CD4-positive, alpha-beta T cell treated with Interleukin-4 for 4 hours (primary cell): ENCODE data around the gene BRINP2.

Source experiments
- DNase-seq: peaks from one replicate; pipeline ENCODE4 v3.0.0-alpha.2; 2020

Gene BRINP2

GRCh38 chr1:177228693-177229065 is 57.9 kb downstream of the BRINP2 start:
- no peak for DNase-seq

GRCh38 chr1:177229781-177230180 is 59.0 kb downstream of the BRINP2 start:
- DNase-seq = no peak

GRCh38 chr1:177230228-177231016 is 59.7 kb downstream of the BRINP2 start:
- no peak for DNase-seq

- no peak for DNase-seq
These were observed 64.6 kb downstream of the BRINP2 start for GRCh38 chr1:177235350-177235749.

GRCh38 chr1:177236962-177237361 is 66.2 kb downstream of the BRINP2 start:
- DNase-seq = no peak

GRCh38 chr1:177238967-177239366 is 68.2 kb downstream of the BRINP2 start:
- DNase-seq = no peak

GRCh38 chr1:177239792-177240191 is 69.0 kb downstream of the BRINP2 start:
- DNase-seq = no peak

- no peak for DNase-seq
These were observed 73.0 kb downstream of the BRINP2 start for GRCh38 chr1:177243773-177244172.

GRCh38 chr1:177246710-177247580 is 76.2 kb downstream of the BRINP2 start:
- no peak for DNase-seq

- no peak for DNase-seq
These were observed 76.9 kb downstream of the BRINP2 start for GRCh38 chr1:177247623-177248176.

GRCh38 chr1:177248258-177248657 is 77.5 kb downstream of the BRINP2 start:
- no peak for DNase-seq

- DNase-seq = no peak
These were observed 78.5 kb downstream of the BRINP2 start for GRCh38 chr1:177249231-177249630.

- no peak for DNase-seq
These were observed 82.1 kb downstream of the BRINP2 start for GRCh38 chr1:177252877-177253276.

GRCh38 chr1:177255411-177255810 is 84.7 kb downstream of the BRINP2 start:
- no peak for DNase-seq

GRCh38 chr1:177256153-177257075 is 85.7 kb downstream of the BRINP2 start:
- DNase-seq = no peak

- DNase-seq = no peak
These were observed 86.4 kb downstream of the BRINP2 start for GRCh38 chr1:177257128-177257527.

- no peak for DNase-seq
These were observed 86.8 kb downstream of the BRINP2 start for GRCh38 chr1:177257576-177257975.

- no peak for DNase-seq
These were observed 100.1 kb downstream of the BRINP2 start for GRCh38 chr1:177270863-177271262.

- no peak for DNase-seq
These were observed 102.4 kb downstream of the BRINP2 start for GRCh38 chr1:177273141-177273540.

- DNase-seq = no peak
These were observed 104.0 kb downstream of the BRINP2 start for GRCh38 chr1:177274687-177275211.

GRCh38 chr1:177275736-177276135 is 105.0 kb downstream of the BRINP2 start:
- no peak for DNase-seq

GRCh38 chr1:177278626-177279390 is 108.0 kb downstream of the BRINP2 start:
- no peak for DNase-seq
